NCI-H2227 (cell line): ENCODE data around the gene RANGAP1.

Experiments used
- DNase-seq: peaks from one replicate; lab custom pipeline; 2025; ENCODE audit not compliant: unreplicated experiment; lab: John Stamatoyannopoulos, UW

Gene RANGAP1

GRCh38 chr22:41238570-41239442, 47.2 kb downstream of the RANGAP1 start:
- no peak for DNase-seq

- DNase-seq: no peak
These were observed 48.0 kb downstream of the RANGAP1 start for GRCh38 chr22:41237707-41238569.

GRCh38 chr22:41237036-41237706, 48.8 kb downstream of the RANGAP1 start:
- DNase-seq: no peak

GRCh38 chr22:41234815-41235695, 50.9 kb downstream of the RANGAP1 start:
- DNase-seq: peak; percentile 79

GRCh38 chr22:41231369-41231768, 54.6 kb downstream of the RANGAP1 start:
- DNase-seq: no peak

- no peak for DNase-seq
These were observed 55.6 kb downstream of the RANGAP1 start for GRCh38 chr22:41230401-41230785.

- no peak for DNase-seq
These were observed 56.1 kb downstream of the RANGAP1 start for GRCh38 chr22:41229730-41230400.

GRCh38 chr22:41229215-41229614, 56.8 kb downstream of the RANGAP1 start:
- DNase-seq: no peak

- no peak for DNase-seq
These were observed 59.0 kb downstream of the RANGAP1 start for GRCh38 chr22:41226723-41227655.

- no peak for DNase-seq
These were observed 62.5 kb downstream of the RANGAP1 start for GRCh38 chr22:41223535-41223934.

GRCh38 chr22:41222846-41223507, 63.0 kb downstream of the RANGAP1 start:
- no peak for DNase-seq

- no peak for DNase-seq
These were observed 68.3 kb downstream of the RANGAP1 start for GRCh38 chr22:41217553-41218157.

GRCh38 chr22:41216984-41217383, 69.0 kb downstream of the RANGAP1 start:
- DNase-seq: no peak

- no peak for DNase-seq
These were observed 70.1 kb downstream of the RANGAP1 start for GRCh38 chr22:41215926-41216325.

GRCh38 chr22:41215409-41215808, 70.6 kb downstream of the RANGAP1 start:
- DNase-seq: no peak

GRCh38 chr22:41206719-41207118, 79.3 kb downstream of the RANGAP1 start:
- no peak for DNase-seq

GRCh38 chr22:41204992-41205900, 80.7 kb downstream of the RANGAP1 start, which contains the start of gene L3MBTL2:
L3MBTL2 (plus strand) TSS chr22:41205312; CDS start chr22:41205363, 51 bp downstream.
- peak; percentile 96 for DNase-seq
